ENCODE results near the gene THAP4.

DNA sequence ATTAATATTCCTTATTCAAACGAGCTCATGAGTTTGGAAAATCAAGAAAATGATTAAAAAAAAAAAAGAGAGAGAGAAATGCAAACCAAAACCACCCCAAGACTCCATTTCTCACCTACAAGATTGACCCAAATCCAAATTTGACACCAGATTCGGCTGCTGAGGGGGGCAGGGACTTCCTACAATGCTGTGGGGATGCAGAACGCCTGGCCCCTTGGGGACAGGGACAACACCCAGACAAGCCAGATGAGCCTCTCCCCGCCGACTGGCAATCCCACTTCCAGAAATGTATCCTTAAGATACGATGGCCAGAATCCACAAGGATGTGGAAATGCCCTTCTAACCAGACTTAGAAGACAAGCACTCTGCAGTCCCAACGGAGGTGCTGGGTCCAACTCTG is 57.7 kb downstream of the THAP4 start:
- TF ChIP-seq CTCF (optimal IDR thresholded peaks at IDR 0.05 in 1 of 3, IDR thresholded peaks at IDR 0.05 in 1 of 3, conservative IDR thresholded peaks at IDR 0.05 in 1 of 3; ENCODE audit: extremely low read depth in 1 of 3, insufficient read depth in 2 of 3, low read length in 3 of 3) = no peak
- TF ChIP-seq EZH2 (IDR thresholded peaks at IDR 0.05; ENCODE audit: low read length) = no peak

All from keratinocyte (primary cell).